Vagina (tissue), 2 donors: Measurements from ENCODE around the gene APC. TPM values are rescaled to one million over a fixed set of nuclear protein-coding genes. Genes with fewer than 3 reads are reported as not detected.

ENCODE experiments used
- DNase-seq, 2 donors: peaks; one replicate each; pipeline ENCODE4 v3.0.0-alpha.2; 2017; ENCODE audit errors: extremely low spot score in 2 of 2
- H3K27ac ChIP-seq: fragments of 200-600 bp; sonication (generic); one replicate; pipeline ENCODE4 v1.5.1; 2019
- H3K27me3 ChIP-seq: fragments of 200-600 bp; sonication (generic); one replicate; pipeline ENCODE4 v1.5.1; 2019
- H3K36me3 ChIP-seq, 2 donors: fragments of 200-600 bp; sonication (generic); one replicate each; pipeline ENCODE4 v1.5.1; 2017 to 2019
- H3K4me1 ChIP-seq: fragments of 200-600 bp; sonication (generic); one replicate; pipeline ENCODE4 v1.5.1; 2019
- H3K4me3 ChIP-seq, 2 donors: fragments of 200-600 bp; sonication (generic); 1 replicate in 1 of 2; 2 replicates in 1 of 2; pipeline ENCODE4 v1.5.1; 2016 to 2019
- H3K9me3 ChIP-seq: fragments of 200-600 bp; sonication (generic); one replicate; pipeline ENCODE4 v1.5.1; 2019
- CTCF ChIP-seq, 3 experiments: fragments of 450-650 bp in 2 of 3; fragments of 200-600 bp in 1 of 3; sonication (generic) in 1 of 3; IDR thresholded peaks; one replicate each; pipeline ENCODE4 v1.5.1; 2017 to 2019; ENCODE audit warnings: antibody characterized with exemption in 3 of 3, mild to moderate bottlenecking in 2 of 3, moderate library complexity in 2 of 3
- POLR2A ChIP-seq, 2 donors: fragments of 450-650 bp; IDR thresholded peaks; one replicate each; pipeline ENCODE4 v1.6.1; 2017; ENCODE audit warnings: antibody characterized with exemption in 2 of 2, mild to moderate bottlenecking in 2 of 2, moderate library complexity in 2 of 2
- POLR2AphosphoS5 ChIP-seq, 2 donors: sonication (generic); formaldehyde crosslinking; IDR thresholded peaks; one replicate each; pipeline ENCODE4 v1.9.0; 2017; ENCODE audit warnings: antibody characterized with exemption in 2 of 2, mild to moderate bottlenecking in 2 of 2, low read depth in 1 of 2; ENCODE audit not compliant: insufficient read depth in 1 of 2
- intact Hi-C: fragments of 100-400 bp; cut with DNase I; formaldehyde crosslinking; loops from one replicate; pipeline ENCODE4 v1.15.1; 2023
- total RNA-seq: library from RNA; depleted of rRNA; stranded (reverse); fragments of >200 nt; gene quantifications from one replicate; pipeline ENCODE4 v1.2.3, GENCODE V29; 2016

Gene APC
- total RNA-seq, 1 donor from 2014 or later = 92.8 TPM

GRCh38 chr5:112830378-112830777 lies 92.7 kb downstream of the APC start:
- intact Hi-C loops = no loop called here
- Histone ChIP-seq H3K27me3 (no peaks in the 10 kb centered on the region), H3K4me1 (no peaks in the 10 kb centered on the region), H3K27ac (no peak overlapping the region), H3K9me3 (no peaks in the 10 kb centered on the region), H3K36me3 (peaks cover 0 to 35% of the 10 kb centered on the region in 2 donors), H3K4me3 (no peak overlapping the region)
- DNase-seq = no peak
- TF ChIP-seq POLR2A (IDR thresholded peaks at IDR 0.05) (no peak), CTCF (IDR thresholded peaks at IDR 0.05) (no peak), POLR2AphosphoS5 (IDR thresholded peaks at IDR 0.05; ENCODE audit: insufficient read depth in 1 of 2, low read depth in 1 of 2) (no peak)

- Histone ChIP-seq H3K4me3 (no peak overlapping the region), H3K27me3 (no peaks in the 10 kb centered on the region), H3K27ac (no peak overlapping the region), H3K9me3 (no peaks in the 10 kb centered on the region), H3K4me1 (no peaks in the 10 kb centered on the region), H3K36me3 (peaks cover 0 to 36% of the 10 kb centered on the region in 2 donors)
- no peak for DNase-seq
- intact Hi-C loops = no loop called here
- TF ChIP-seq POLR2A (IDR thresholded peaks at IDR 0.05) (no peak), POLR2AphosphoS5 (IDR thresholded peaks at IDR 0.05; ENCODE audit: insufficient read depth in 1 of 2, low read depth in 1 of 2) (no peak), CTCF (IDR thresholded peaks at IDR 0.05) (no peak)
Observed at GRCh38 chr5:112833971-112834370, 96.3 kb downstream of the APC start.

GRCh38 chr5:112844489-112844888 lies 106.8 kb downstream of the APC start:
- no peaks in the 10 kb centered on the region for H3K9me3 ChIP-seq
- no peaks in the 10 kb centered on the region for H3K4me1 ChIP-seq
- no peaks in the 10 kb centered on the region for H3K27me3 ChIP-seq
- H3K4me3 ChIP-seq = no peak overlapping the region
- intact Hi-C loops = no loop called here
- H3K36me3 ChIP-seq = no peaks in the 10 kb centered on the region
- DNase-seq = no peak
- TF ChIP-seq POLR2AphosphoS5 (IDR thresholded peaks at IDR 0.05; ENCODE audit: insufficient read depth in 1 of 2, low read depth in 1 of 2) = no peak
- no peak for TF ChIP-seq CTCF (IDR thresholded peaks at IDR 0.05)
- no peak for TF ChIP-seq POLR2A (IDR thresholded peaks at IDR 0.05)
- no peak overlapping the region for H3K27ac ChIP-seq

- TF ChIP-seq POLR2A (IDR thresholded peaks at IDR 0.05) (no peak), POLR2AphosphoS5 (IDR thresholded peaks at IDR 0.05; ENCODE audit: insufficient read depth in 1 of 2, low read depth in 1 of 2) (no peak), CTCF (IDR thresholded peaks at IDR 0.05) (no peak)
- H3K27ac ChIP-seq = no peak overlapping the region
- no peaks in the 10 kb centered on the region for H3K27me3 ChIP-seq
- no peak for DNase-seq
- H3K4me3 ChIP-seq = no peak overlapping the region
- no peaks in the 10 kb centered on the region for H3K36me3 ChIP-seq
- H3K9me3 ChIP-seq = no peaks in the 10 kb centered on the region
- intact Hi-C loops = no loop called here
- no peaks in the 10 kb centered on the region for H3K4me1 ChIP-seq
Observed at GRCh38 chr5:112846556-112846955, 108.9 kb downstream of the APC start.

- intact Hi-C loops = no loop called here
- no peaks in the 10 kb centered on the region for H3K4me1 ChIP-seq
- no peak for DNase-seq
- H3K36me3 ChIP-seq = no peaks in the 10 kb centered on the region
- H3K27ac ChIP-seq = no peak overlapping the region
- no peak overlapping the region for H3K4me3 ChIP-seq
- H3K27me3 ChIP-seq = no peaks in the 10 kb centered on the region
- TF ChIP-seq CTCF (IDR thresholded peaks at IDR 0.05) (no peak), POLR2A (IDR thresholded peaks at IDR 0.05) (no peak), POLR2AphosphoS5 (IDR thresholded peaks at IDR 0.05; ENCODE audit: insufficient read depth in 1 of 2, low read depth in 1 of 2) (no peak)
- H3K9me3 ChIP-seq = no peaks in the 10 kb centered on the region
Observed at GRCh38 chr5:112847306-112847705, 109.6 kb downstream of the APC start.
